ENCODE results near the gene DBH.
A peak's percentile ranks its signal among the peaks of the same experiment; 100 is the strongest.

The DBH gene

DNA sequence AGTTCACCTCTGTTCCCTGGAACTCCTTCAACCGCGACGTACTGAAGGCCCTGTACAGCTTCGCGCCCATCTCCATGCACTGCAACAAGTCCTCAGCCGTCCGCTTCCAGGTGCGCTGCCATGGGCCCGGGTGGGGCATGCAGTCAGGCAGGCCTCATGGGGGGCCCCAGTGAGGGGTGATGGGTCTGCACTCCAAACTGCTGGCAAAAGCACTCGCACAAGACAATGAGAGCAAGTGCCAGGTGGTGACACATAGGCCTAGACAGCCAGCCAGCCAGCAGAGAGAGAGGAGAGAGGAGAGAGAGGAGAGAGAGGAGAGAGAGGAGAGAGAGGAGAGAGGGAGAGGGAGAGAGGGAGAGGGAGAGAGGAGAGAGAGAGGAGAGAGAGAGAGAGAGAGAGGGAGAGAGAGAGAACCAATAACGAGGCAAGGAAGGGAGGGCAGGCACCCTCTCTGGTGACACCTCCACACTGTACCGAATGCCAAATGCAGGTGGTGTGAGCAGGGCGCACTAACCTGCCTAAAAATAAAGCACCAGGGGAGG is 21.0 kb downstream of the DBH start:
- ChIA-PET CTCF (no interaction called here), POLR2A (no interaction called here)
- 89% methylated on average over 11 of the region's 13 CpGs for WGBS (ENCODE audit: insufficient coverage)
- no peak for DNase-seq
- no peaks in the 10 kb centered on the region for H3K36me3 ChIP-seq (ENCODE audit: control insufficient read depth in 4 of 4, insufficient read depth in 4 of 4, low read length in 3 of 4)
- H3K9me3 ChIP-seq (ENCODE audit: control extremely low read depth in 1 of 5, control insufficient read depth in 4 of 5, insufficient read depth in 2 of 5, low read depth in 1 of 5, low read length in 4 of 5) = no peaks in the 10 kb centered on the region
- H3K4me3 ChIP-seq (ENCODE audit: control insufficient read depth in 1 of 7, extremely low read depth in 1 of 7, insufficient read depth in 4 of 7, low read depth in 2 of 7, low read length in 6 of 7) = no peak overlapping the region
- peaks cover 0 to 6% (median 3%) of the 10 kb centered on the region in 4 experiments for H3K4me1 ChIP-seq (ENCODE audit: control extremely low read depth in 1 of 4, control insufficient read depth in 4 of 4, insufficient read depth in 4 of 4, low read length in 3 of 4)
- no peak overlapping the region for H3K27ac ChIP-seq (ENCODE audit: insufficient read depth in 1 of 2, low read depth in 1 of 2, low read length in 2 of 2, poor library complexity in 1 of 2, severe bottlenecking in 2 of 2)
- H3K27me3 ChIP-seq (replicated peaks in 2 of 5; ENCODE audit: control insufficient read depth in 4 of 5, insufficient read depth in 5 of 5, low read length in 4 of 5) = peaks cover 0 to 79% (median 44%) of the 10 kb centered on the region in 5 experiments

DNA sequence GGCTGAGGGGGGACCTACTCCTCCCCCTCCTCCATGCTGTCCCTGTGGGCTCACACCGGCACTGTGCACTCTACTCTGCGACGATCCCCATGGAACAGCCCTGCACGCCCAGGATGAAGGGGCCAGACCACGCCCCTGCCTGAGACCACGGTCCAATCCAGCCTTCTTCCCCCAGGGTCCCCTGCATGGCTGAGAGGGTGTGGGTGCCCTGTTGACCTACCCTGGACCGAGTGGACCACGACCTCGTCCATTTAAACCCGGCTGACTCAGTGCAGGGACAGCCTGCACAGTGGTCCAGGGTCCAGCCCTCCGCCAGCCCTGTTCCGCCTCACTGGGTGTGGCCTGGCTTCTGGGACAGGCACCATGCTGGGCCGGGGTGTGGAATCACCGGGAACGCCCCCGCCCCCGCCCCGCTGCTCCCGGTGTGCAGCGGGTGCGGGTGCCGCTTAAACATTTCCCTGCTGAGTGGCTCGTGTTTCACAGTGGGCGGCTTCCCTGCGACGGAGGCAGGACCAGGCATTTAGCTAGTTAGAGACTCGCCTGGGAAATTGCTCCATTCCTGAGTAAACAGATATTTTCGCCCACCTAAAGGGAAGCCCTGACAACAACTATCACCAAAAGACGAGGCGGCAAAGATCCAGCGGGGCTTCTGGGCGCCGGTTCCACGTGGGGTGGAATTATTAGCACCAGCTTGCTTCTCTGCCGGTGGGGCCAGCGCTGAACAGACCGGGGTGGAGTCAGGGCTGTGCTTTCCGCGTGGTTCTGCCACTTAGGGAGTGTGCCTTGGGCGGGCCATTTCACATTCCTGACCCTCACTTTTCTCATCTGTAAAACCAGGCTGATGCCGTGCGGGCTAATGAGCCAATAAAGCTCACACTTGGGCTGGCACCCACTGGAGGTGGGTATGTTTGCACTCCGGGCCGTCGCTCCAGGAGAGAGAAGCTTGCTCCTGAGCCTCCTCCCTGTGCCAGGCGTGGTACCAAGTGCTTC is 22.6 kb downstream of the DBH start:
- Histone ChIP-seq H3K4me1 (ENCODE audit: control extremely low read depth in 1 of 4, control insufficient read depth in 4 of 4, insufficient read depth in 4 of 4, low read length in 3 of 4) (peaks cover 0 to 6% (median 3%) of the 10 kb centered on the region in 4 experiments), H3K36me3 (ENCODE audit: control insufficient read depth in 4 of 4, insufficient read depth in 4 of 4, low read length in 3 of 4) (no peaks in the 10 kb centered on the region), H3K9me3 (ENCODE audit: control extremely low read depth in 1 of 5, control insufficient read depth in 4 of 5, insufficient read depth in 2 of 5, low read depth in 1 of 5, low read length in 4 of 5) (no peaks in the 10 kb centered on the region), H3K27me3 (replicated peaks in 2 of 5; ENCODE audit: control insufficient read depth in 4 of 5, insufficient read depth in 5 of 5, low read length in 4 of 5) (peaks cover 0 to 68% (median 44%) of the 10 kb centered on the region in 5 experiments), H3K4me3 (ENCODE audit: control insufficient read depth in 1 of 7, extremely low read depth in 1 of 7, insufficient read depth in 4 of 7, low read depth in 2 of 7, low read length in 6 of 7) (peak overlapping the region in 1 of 7 experiments; percentile 16), H3K27ac (ENCODE audit: insufficient read depth in 1 of 2, low read depth in 1 of 2, low read length in 2 of 2, poor library complexity in 1 of 2, severe bottlenecking in 2 of 2) (no peak overlapping the region)
- WGBS (ENCODE audit: insufficient coverage) = 11% methylated on average over 44 of the region's 46 CpGs
- CTCF ChIA-PET = interaction anchor here (1.2 to 1.4 kb wide), 2 partner anchors 21 to 126 kb away, joined by 3 read pairs; no protein-coding TSS in a partner anchor
- DNase-seq = no peak
- POLR2A ChIA-PET = interaction anchor here (0.5 kb wide), 1 partner anchor 860 kb away, joined by 3 read pairs; no protein-coding TSS in a partner anchor

DNA sequence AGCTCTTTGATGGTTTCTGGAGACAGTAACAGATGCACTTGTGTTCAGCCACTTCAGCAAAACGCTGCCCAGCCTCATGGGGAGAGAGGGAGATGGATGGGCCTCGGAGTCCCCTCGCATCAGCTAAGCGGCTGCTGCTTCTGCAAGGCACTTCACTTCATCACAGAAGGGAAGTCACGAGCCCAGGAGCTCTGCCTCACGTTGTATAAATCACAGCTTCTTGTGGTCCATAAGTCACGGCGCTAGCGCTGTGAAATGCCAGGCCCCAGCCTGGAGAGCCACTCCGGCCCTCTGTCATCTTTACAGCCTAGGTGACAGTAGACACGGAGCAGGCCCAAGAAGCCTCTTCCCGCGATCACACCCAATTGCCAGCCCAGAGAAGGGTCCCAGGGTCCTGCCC is 23.4 kb downstream of the DBH start:
- Histone ChIP-seq H3K27ac (ENCODE audit: insufficient read depth in 1 of 2, low read depth in 1 of 2, low read length in 2 of 2, poor library complexity in 1 of 2, severe bottlenecking in 2 of 2) (no peak overlapping the region), H3K4me1 (ENCODE audit: control extremely low read depth in 1 of 4, control insufficient read depth in 4 of 4, insufficient read depth in 4 of 4, low read length in 3 of 4) (peaks cover 0 to 6% (median 3%) of the 10 kb centered on the region in 4 experiments), H3K27me3 (replicated peaks in 2 of 5; ENCODE audit: control insufficient read depth in 4 of 5, insufficient read depth in 5 of 5, low read length in 4 of 5) (peaks cover 0 to 62% (median 44%) of the 10 kb centered on the region in 5 experiments), H3K36me3 (ENCODE audit: control insufficient read depth in 4 of 4, insufficient read depth in 4 of 4, low read length in 3 of 4) (no peaks in the 10 kb centered on the region), H3K9me3 (ENCODE audit: control extremely low read depth in 1 of 5, control insufficient read depth in 4 of 5, insufficient read depth in 2 of 5, low read depth in 1 of 5, low read length in 4 of 5) (no peaks in the 10 kb centered on the region), H3K4me3 (ENCODE audit: control insufficient read depth in 1 of 7, extremely low read depth in 1 of 7, insufficient read depth in 4 of 7, low read depth in 2 of 7, low read length in 6 of 7) (no peak overlapping the region)
- POLR2A ChIA-PET = no interaction called here
- DNase-seq = no peak
- CTCF ChIA-PET = interaction anchor here (1.2 to 1.4 kb wide), 2 partner anchors 22 to 126 kb away, joined by 3 read pairs; no protein-coding TSS in a partner anchor
- WGBS (ENCODE audit: insufficient coverage) = 48% methylated on average over 13 of the region's 13 CpGs

DNA sequence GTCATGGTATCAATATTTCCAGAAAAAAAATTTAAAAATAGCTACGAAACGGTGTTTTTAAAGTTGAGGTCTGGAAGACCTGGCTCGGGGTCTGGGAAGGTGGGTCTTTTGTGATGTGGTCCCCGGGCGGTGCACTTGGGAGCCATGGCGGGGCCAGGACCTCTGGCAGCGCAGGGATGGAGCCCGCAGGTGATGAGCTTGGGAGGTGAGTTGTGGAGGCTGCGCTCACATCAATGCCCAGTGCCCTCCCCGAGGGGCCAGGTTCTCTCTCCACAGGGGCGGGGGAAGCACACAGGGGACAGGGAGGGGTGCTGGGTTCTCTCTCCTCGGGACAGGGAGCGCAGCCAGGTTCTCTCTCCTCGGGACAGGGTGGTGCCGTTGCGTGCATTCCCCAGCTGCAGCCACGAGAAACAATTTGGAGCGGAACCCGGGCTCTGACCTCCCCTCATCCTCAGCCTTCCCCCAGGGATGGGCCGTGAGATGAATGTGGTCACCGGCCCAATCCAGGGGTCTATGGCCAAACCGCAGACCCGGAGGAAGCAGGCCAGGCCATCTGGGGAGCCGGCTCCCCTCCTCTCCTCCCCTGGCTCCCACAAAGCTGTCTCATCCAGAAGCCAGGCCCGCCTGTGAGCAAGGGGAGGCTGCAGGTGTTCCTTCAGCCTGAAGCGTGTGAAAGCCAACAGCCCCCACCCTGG is 25.8 kb downstream of the DBH start:
- no peak overlapping the region for H3K4me3 ChIP-seq (ENCODE audit: control insufficient read depth in 1 of 7, extremely low read depth in 1 of 7, insufficient read depth in 4 of 7, low read depth in 2 of 7, low read length in 6 of 7)
- ChIA-PET POLR2A (no interaction called here), CTCF (interaction anchor here (1.3 kb wide), 1 partner anchor 11 kb away, joined by 3 read pairs; no protein-coding TSS in a partner anchor)
- H3K27me3 ChIP-seq (replicated peaks in 2 of 5; ENCODE audit: control insufficient read depth in 4 of 5, insufficient read depth in 5 of 5, low read length in 4 of 5) = peaks cover 0 to 37% (median 31%) of the 10 kb centered on the region in 5 experiments
- 95% methylated on average over 17 of the region's 26 CpGs for WGBS (ENCODE audit: insufficient coverage)
- DNase-seq = no peak
- no peaks in the 10 kb centered on the region for H3K36me3 ChIP-seq (ENCODE audit: control insufficient read depth in 4 of 4, insufficient read depth in 4 of 4, low read length in 3 of 4)
- peaks cover 0 to 6% (median 3%) of the 10 kb centered on the region in 4 experiments for H3K4me1 ChIP-seq (ENCODE audit: control extremely low read depth in 1 of 4, control insufficient read depth in 4 of 4, insufficient read depth in 4 of 4, low read length in 3 of 4)
- H3K27ac ChIP-seq (ENCODE audit: insufficient read depth in 1 of 2, low read depth in 1 of 2, low read length in 2 of 2, poor library complexity in 1 of 2, severe bottlenecking in 2 of 2) = no peak overlapping the region
- no peaks in the 10 kb centered on the region for H3K9me3 ChIP-seq (ENCODE audit: control extremely low read depth in 1 of 5, control insufficient read depth in 4 of 5, insufficient read depth in 2 of 5, low read depth in 1 of 5, low read length in 4 of 5)

DNA sequence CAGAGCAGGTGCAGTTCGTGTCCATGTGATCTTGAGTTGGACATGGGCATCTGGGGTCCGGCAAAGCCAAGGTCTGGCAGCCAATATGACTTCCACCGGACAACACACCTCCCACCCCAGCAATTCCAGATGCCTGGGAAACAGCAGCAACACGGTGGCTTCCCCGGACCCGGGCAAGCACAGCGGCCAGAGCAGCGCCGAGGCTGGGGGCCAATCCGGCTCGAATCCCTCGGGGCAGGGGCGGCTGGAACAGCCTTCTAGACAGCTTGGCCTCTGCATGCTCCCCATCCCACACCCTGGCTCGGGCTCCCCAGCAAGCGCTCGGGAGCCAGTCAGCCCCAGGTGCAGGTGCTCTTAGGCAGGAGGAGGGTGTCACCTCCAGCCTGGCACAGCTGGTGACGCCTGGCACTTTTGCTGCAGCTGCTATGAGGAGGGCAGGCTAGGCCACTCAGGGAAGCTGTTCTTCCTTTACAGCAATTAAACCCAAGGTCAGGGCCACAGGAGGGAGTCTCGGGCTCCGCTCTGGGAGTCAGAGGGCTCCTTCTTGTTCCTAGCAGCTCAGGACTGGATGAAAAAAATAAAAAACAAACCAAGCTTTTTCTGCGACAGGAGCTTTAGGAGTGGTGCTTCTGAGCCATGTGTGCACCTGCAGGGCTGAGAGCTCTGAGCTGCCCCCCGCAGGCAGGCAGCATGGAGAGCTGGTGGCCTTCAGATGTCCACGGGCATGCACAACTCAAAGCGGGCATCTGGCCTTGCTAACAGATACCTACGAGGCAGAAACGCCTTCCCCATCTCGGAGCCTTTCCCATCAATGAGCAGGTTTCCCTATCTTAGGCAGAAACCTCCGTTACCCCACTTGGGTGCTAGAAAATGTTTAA is 28.2 kb downstream of the DBH start:
- ChIA-PET POLR2A (no interaction called here), CTCF (interaction anchor here (1.0 to 1.1 kb wide), 3 partner anchors 8 to 118 kb away, joined by 3 to 4 read pairs (median 3); no protein-coding TSS in a partner anchor)
- Histone ChIP-seq H3K36me3 (ENCODE audit: control insufficient read depth in 4 of 4, insufficient read depth in 4 of 4, low read length in 3 of 4) (no peaks in the 10 kb centered on the region), H3K4me1 (ENCODE audit: control extremely low read depth in 1 of 4, control insufficient read depth in 4 of 4, insufficient read depth in 4 of 4, low read length in 3 of 4) (no peaks in the 10 kb centered on the region), H3K4me3 (ENCODE audit: control insufficient read depth in 1 of 7, extremely low read depth in 1 of 7, insufficient read depth in 4 of 7, low read depth in 2 of 7, low read length in 6 of 7) (no peak overlapping the region), H3K27ac (ENCODE audit: insufficient read depth in 1 of 2, low read depth in 1 of 2, low read length in 2 of 2, poor library complexity in 1 of 2, severe bottlenecking in 2 of 2) (no peak overlapping the region), H3K9me3 (ENCODE audit: control extremely low read depth in 1 of 5, control insufficient read depth in 4 of 5, insufficient read depth in 2 of 5, low read depth in 1 of 5, low read length in 4 of 5) (no peaks in the 10 kb centered on the region), H3K27me3 (replicated peaks in 2 of 5; ENCODE audit: control insufficient read depth in 4 of 5, insufficient read depth in 5 of 5, low read length in 4 of 5) (peaks cover 0 to 13% (median 11%) of the 10 kb centered on the region in 5 experiments)
- 93% methylated on average over 20 of the region's 27 CpGs for WGBS (ENCODE audit: insufficient coverage)
- no peak for DNase-seq

- over 99% methylated on average over 12 of the region's 13 CpGs for WGBS (ENCODE audit: insufficient coverage)
- no peak overlapping the region for H3K27ac ChIP-seq (ENCODE audit: insufficient read depth in 1 of 2, low read depth in 1 of 2, low read length in 2 of 2, poor library complexity in 1 of 2, severe bottlenecking in 2 of 2)
- H3K27me3 ChIP-seq (replicated peaks in 2 of 5; ENCODE audit: control insufficient read depth in 4 of 5, insufficient read depth in 5 of 5, low read length in 4 of 5) = peaks cover 0 to 8% (median 6%) of the 10 kb centered on the region in 5 experiments
- H3K9me3 ChIP-seq (ENCODE audit: control extremely low read depth in 1 of 5, control insufficient read depth in 4 of 5, insufficient read depth in 2 of 5, low read depth in 1 of 5, low read length in 4 of 5) = no peaks in the 10 kb centered on the region
- ChIA-PET CTCF (interaction anchor here (1.1 kb wide), 1 partner anchor 9 kb away, joined by 3 read pairs; no protein-coding TSS in a partner anchor), POLR2A (no interaction called here)
- no peak overlapping the region for H3K4me3 ChIP-seq (ENCODE audit: control insufficient read depth in 1 of 7, extremely low read depth in 1 of 7, insufficient read depth in 4 of 7, low read depth in 2 of 7, low read length in 6 of 7)
- H3K36me3 ChIP-seq (ENCODE audit: control insufficient read depth in 4 of 4, insufficient read depth in 4 of 4, low read length in 3 of 4) = no peaks in the 10 kb centered on the region
- no peak for DNase-seq
- H3K4me1 ChIP-seq (ENCODE audit: control extremely low read depth in 1 of 4, control insufficient read depth in 4 of 4, insufficient read depth in 4 of 4, low read length in 3 of 4) = no peaks in the 10 kb centered on the region
Measured at GRCh38 chr9:133665096-133665495, 28.9 kb downstream of the DBH start.

Data from common myeloid progenitor, CD34-positive (primary cell).